Activated CD8-positive, alpha-beta memory T cell treated with anti-CD3 and anti-CD28 coated beads, Interleukin-2, amount 50 U/mL, for 1 hour (primary cell): ENCODE measurements around the gene MARK1.

Experiments used
- DNase-seq: peaks from one replicate; pipeline ENCODE4 v3.0.0-alpha.2; 2020; ENCODE audit errors: extremely low read depth

Gene MARK1

DNA sequence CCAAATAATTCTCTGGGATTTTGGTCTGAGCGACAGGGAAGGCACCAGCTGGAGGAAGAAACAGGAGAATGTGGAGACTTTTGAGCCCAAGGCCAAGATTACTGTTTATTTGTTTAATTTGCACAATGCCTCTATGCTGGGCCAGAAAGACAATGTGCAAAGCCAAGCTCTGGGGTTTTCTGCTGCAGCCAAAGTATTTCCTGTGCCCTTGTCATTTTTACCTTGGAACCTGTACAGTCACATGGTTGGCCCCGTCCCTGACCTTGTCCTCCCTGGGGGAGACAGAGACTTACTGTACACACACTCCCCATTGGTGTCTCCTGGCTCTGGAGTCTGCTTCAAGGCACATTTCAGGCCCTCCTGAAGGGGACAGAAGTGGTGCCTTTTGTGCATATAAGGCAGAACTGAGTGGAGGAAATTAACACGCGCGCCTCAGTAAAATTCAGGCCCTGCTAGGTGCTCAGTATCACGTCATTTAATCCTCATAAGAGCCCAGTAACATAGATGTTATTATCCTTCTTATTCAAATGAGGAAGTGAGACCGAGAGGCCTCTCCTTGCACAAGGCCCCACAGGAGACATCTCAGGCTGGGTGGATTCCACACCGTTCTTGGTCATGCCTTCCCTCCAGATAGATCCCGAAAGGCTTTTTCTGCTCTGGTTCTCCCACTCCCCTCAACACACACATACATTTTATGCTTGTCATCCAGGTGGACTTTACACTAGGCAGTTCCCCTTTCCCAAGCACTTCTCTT is 183.3 kb downstream of the MARK1 start:
- DNase-seq = no peak
